ENCODE data around the gene CBX5.
"Not testable (repeated sequence)": the region's sequence is repeated elsewhere in the genome, so short reads cannot be mapped to it uniquely, and the experiment has no call there.

GRCh38 chr12:54227927-54228326 lies 52.0 kb downstream of the CBX5 start:
- TF ChIP-seq CTCF, EP300, POLR2A (IDR thresholded peaks at IDR 0.05): not testable (repeated sequence)
